ENCODE data around the gene THRB. TPM values are rescaled to one million over a fixed set of nuclear protein-coding genes. Genes with fewer than 3 reads are reported as not detected.

Gene THRB
- total RNA-seq, 4 donors from 2014 or later: 3.7 to 11.3 (median 6.1) TPM

GRCh38 chr3:24278543-24278942, 216.1 kb downstream of the THRB start:
- DNase-seq: no peak
- H3K4me3 ChIP-seq: no peak overlapping the region
- TF ChIP-seq CTCF (IDR thresholded peaks at IDR 0.05): no peak
- no peak for TF ChIP-seq POLR2A (IDR thresholded peaks at IDR 0.05)
- 70 to 92% methylated on average over 1 of the region's 1 CpG for WGBS, 2 donors
- H3K4me1 ChIP-seq: no peaks in the 10 kb centered on the region
- no peak overlapping the region for H3K27ac ChIP-seq
- no peaks in the 10 kb centered on the region for H3K27me3 ChIP-seq
- H3K9me3 ChIP-seq: no peaks in the 10 kb centered on the region
- no peaks in the 10 kb centered on the region for H3K36me3 ChIP-seq
- intact Hi-C loops (cut with DNase I): no loop called here

GRCh38 chr3:24273491-24273890, 221.2 kb downstream of the THRB start:
- intact Hi-C loops (cut with DNase I): no loop called here
- DNase-seq: no peak
- Histone ChIP-seq H3K4me3 (no peak overlapping the region), H3K36me3 (no peaks in the 10 kb centered on the region), H3K9me3 (no peaks in the 10 kb centered on the region), H3K4me1 (no peaks in the 10 kb centered on the region), H3K27ac (no peak overlapping the region), H3K27me3 (no peaks in the 10 kb centered on the region)
- TF ChIP-seq CTCF (IDR thresholded peaks at IDR 0.05) (no peak), POLR2A (IDR thresholded peaks at IDR 0.05) (no peak)
- WGBS, 2 donors: 68 to 88% methylated on average over 2 of the region's 2 CpGs

- 32 to 56% methylated on average over 2 of the region's 2 CpGs for WGBS, 2 donors
- Histone ChIP-seq H3K9me3 (no peaks in the 10 kb centered on the region), H3K4me1 (no peaks in the 10 kb centered on the region), H3K27ac (no peak overlapping the region), H3K4me3 (no peak overlapping the region), H3K27me3 (no peaks in the 10 kb centered on the region), H3K36me3 (no peaks in the 10 kb centered on the region)
- intact Hi-C loops (cut with DNase I): no loop called here
- DNase-seq: no peak
- TF ChIP-seq POLR2A (IDR thresholded peaks at IDR 0.05): no peak
- TF ChIP-seq CTCF (IDR thresholded peaks at IDR 0.05): no peak
Observed at GRCh38 chr3:24272875-24273274, 221.8 kb downstream of the THRB start.

- H3K36me3 ChIP-seq: no peaks in the 10 kb centered on the region
- H3K27ac ChIP-seq: no peak overlapping the region
- intact Hi-C loops (cut with DNase I): no loop called here
- no peak overlapping the region for H3K4me3 ChIP-seq
- TF ChIP-seq POLR2A (IDR thresholded peaks at IDR 0.05) (no peak), CTCF (IDR thresholded peaks at IDR 0.05) (no peak)
- H3K9me3 ChIP-seq: no peaks in the 10 kb centered on the region
- H3K4me1 ChIP-seq: no peaks in the 10 kb centered on the region
- no peaks in the 10 kb centered on the region for H3K27me3 ChIP-seq
- DNase-seq: no peak
Observed at GRCh38 chr3:24272408-24272807, 222.2 kb downstream of the THRB start.

GRCh38 chr3:24271228-24271627, 223.4 kb downstream of the THRB start:
- 73 to 78% methylated on average over 3 of the region's 3 CpGs for WGBS, 2 donors
- H3K4me3 ChIP-seq: no peak overlapping the region
- intact Hi-C loops (cut with DNase I): no loop called here
- TF ChIP-seq POLR2A (IDR thresholded peaks at IDR 0.05) (no peak), CTCF (IDR thresholded peaks at IDR 0.05) (no peak)
- no peaks in the 10 kb centered on the region for H3K27me3 ChIP-seq
- H3K9me3 ChIP-seq: no peaks in the 10 kb centered on the region
- no peak for DNase-seq
- no peak overlapping the region for H3K27ac ChIP-seq
- H3K4me1 ChIP-seq: no peaks in the 10 kb centered on the region
- no peaks in the 10 kb centered on the region for H3K36me3 ChIP-seq

Measured in esophagus squamous epithelium (tissue), 5 donors.